Neural crest cell (in vitro differentiated cells): ENCODE data around the gene CIAO1. TPM values are rescaled to one million over a fixed set of nuclear protein-coding genes. Genes with fewer than 3 reads are reported as not detected.

Source experiments
- DNase-seq: peaks from one replicate; pipeline ENCODE4 v3.0.0; 2021; ENCODE audit warnings: low read depth, mixed read lengths, low spot score
- H3K27ac Mint-ChIP-seq: one replicate; pipeline ENCODE4 v1.8.0; 2021; ENCODE audit warnings: mild to moderate bottlenecking, mixed read lengths; ENCODE audit not compliant: unreplicated experiment
- H3K27me3 Mint-ChIP-seq: 2 replicates; pipeline ENCODE4 v1.8.0; 2021; ENCODE audit warnings: low read depth, mild to moderate bottlenecking, mixed read lengths
- H3K36me3 Mint-ChIP-seq: 2 replicates; pipeline ENCODE4 v1.8.0; 2021; ENCODE audit warnings: low read depth, mild to moderate bottlenecking, mixed read lengths
- H3K4me1 Mint-ChIP-seq: 2 replicates; pipeline ENCODE4 v1.8.0; 2021; ENCODE audit warnings: mixed read lengths
- H3K4me3 Mint-ChIP-seq: one replicate; pipeline ENCODE4 v1.8.0; 2021; ENCODE audit warnings: mild to moderate bottlenecking, mixed read lengths
- H3K9me3 Mint-ChIP-seq: 2 replicates; pipeline ENCODE4 v1.8.0; 2021; ENCODE audit warnings: mixed read lengths
- CTCF ChIP-seq: fragments of 200-600 bp; sonication (generic); conservative IDR thresholded peaks from 2 replicates; pipeline ENCODE4 v1.5.0; 2021; ENCODE audit warnings: antibody characterized with exemption, mild to moderate bottlenecking
- total RNA-seq: library from RNA; stranded (reverse); gene quantifications from 2 replicates; pipeline ENCODE4 v1.2.1, GENCODE V29; 2021

Gene CIAO1
- total RNA-seq, 1 donor from 2014 or later = 89.8 TPM

- Mint-ChIP-seq H3K4me1 (no peaks in the 10 kb centered on the region), H3K36me3 (no peaks in the 10 kb centered on the region)
These were observed 32.6 kb upstream of the CIAO1 start for GRCh38 chr2:96233436-96233835.

DNA sequence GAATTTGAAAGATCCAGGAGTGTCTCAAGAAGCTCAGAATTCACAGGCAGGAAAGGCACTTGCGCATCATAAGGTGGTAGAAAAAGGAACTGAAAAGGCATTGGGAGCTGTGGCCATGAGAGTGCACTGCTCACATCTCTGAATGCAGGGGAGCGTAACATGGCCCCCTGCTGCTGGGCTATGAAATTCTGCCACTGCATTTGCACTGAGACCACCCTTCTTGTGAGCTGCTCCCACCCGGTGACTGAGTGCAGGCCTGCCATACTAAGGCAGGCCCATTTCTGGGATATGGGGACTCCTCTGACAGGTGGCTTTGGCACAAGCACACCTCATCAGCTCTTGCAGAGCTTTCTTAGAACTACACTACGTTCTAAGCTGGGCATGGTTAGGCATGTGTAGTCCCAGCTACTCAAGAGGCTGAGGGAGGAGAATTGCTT is 32.1 kb upstream of the CIAO1 start:
- H3K4me3 Mint-ChIP-seq = no peak overlapping the region
- H3K4me1 Mint-ChIP-seq = no peaks in the 10 kb centered on the region
- no peak overlapping the region for H3K27ac Mint-ChIP-seq
- H3K36me3 Mint-ChIP-seq = no peaks in the 10 kb centered on the region
- DNase-seq = no peak
- no peak for TF ChIP-seq CTCF
- H3K9me3 Mint-ChIP-seq = no peaks in the 10 kb centered on the region
- H3K27me3 Mint-ChIP-seq = no peaks in the 10 kb centered on the region

More at GRCh38 chr2:96233436-96233835, 32.6 kb upstream of the CIAO1 start:
- Mint-ChIP-seq H3K27me3 (no peaks in the 10 kb centered on the region), H3K4me3 (no peak overlapping the region), H3K9me3 (no peaks in the 10 kb centered on the region), H3K27ac (no peak overlapping the region)
- TF ChIP-seq CTCF = no peak
- no peak for DNase-seq

- Mint-ChIP-seq H3K4me1 (peaks cover 6% of the 10 kb centered on the region), H3K27ac (no peak overlapping the region), H3K4me3 (no peak overlapping the region), H3K9me3 (no peaks in the 10 kb centered on the region), H3K27me3 (no peaks in the 10 kb centered on the region), H3K36me3 (no peaks in the 10 kb centered on the region)
- DNase-seq = no peak
- TF ChIP-seq CTCF = no peak
These were observed 29.1 kb upstream of the CIAO1 start for GRCh38 chr2:96236882-96237281.

DNA sequence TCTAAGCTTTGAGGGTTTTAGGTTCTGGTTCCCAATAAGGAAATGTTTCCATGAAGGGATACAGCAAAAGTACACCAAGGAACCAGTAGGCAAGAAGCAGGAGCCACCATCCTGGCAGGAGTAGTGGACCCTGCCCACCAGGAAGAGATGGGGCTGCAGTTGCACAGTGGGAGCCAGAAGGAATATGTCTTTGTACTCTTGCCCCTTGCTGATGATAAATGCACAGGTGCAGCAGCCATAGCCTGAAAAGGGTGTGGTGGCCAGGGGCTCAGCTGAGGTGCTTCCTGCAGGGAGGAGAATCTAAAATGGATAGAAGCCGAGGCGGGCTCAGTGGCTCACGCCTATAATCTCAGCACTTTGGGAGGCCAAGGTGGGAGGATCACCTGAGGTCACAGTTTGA is 27.8 kb upstream of the CIAO1 start:
- no peak for TF ChIP-seq CTCF
- no peaks in the 10 kb centered on the region for H3K27me3 Mint-ChIP-seq
- H3K9me3 Mint-ChIP-seq = no peaks in the 10 kb centered on the region
- no peak overlapping the region for H3K4me3 Mint-ChIP-seq
- DNase-seq = no peak
- no peaks in the 10 kb centered on the region for H3K36me3 Mint-ChIP-seq
- peaks cover 14% of the 10 kb centered on the region for H3K4me1 Mint-ChIP-seq
- no peak overlapping the region for H3K27ac Mint-ChIP-seq

GRCh38 chr2:96239091-96239490 is 26.9 kb upstream of the CIAO1 start:
- no peaks in the 10 kb centered on the region for H3K27me3 Mint-ChIP-seq
- peaks cover 14% of the 10 kb centered on the region for H3K4me1 Mint-ChIP-seq
- H3K4me3 Mint-ChIP-seq = no peak overlapping the region
- no peak for DNase-seq
- no peaks in the 10 kb centered on the region for H3K36me3 Mint-ChIP-seq
- no peak overlapping the region for H3K27ac Mint-ChIP-seq
- H3K9me3 Mint-ChIP-seq = no peaks in the 10 kb centered on the region
- TF ChIP-seq CTCF = no peak
